Activated naive CD8-positive, alpha-beta T cell treated with anti-CD3 and anti-CD28 coated beads, Interleukin-2, amount 50 U/mL, for 16 hours (primary cell): ENCODE data around the gene PTCD1.

ENCODE experiments used
- DNase-seq: peaks from one replicate; pipeline ENCODE4 v3.0.0-alpha.2; 2020; ENCODE audit warnings: low read depth, low spot score

Gene PTCD1

DNA sequence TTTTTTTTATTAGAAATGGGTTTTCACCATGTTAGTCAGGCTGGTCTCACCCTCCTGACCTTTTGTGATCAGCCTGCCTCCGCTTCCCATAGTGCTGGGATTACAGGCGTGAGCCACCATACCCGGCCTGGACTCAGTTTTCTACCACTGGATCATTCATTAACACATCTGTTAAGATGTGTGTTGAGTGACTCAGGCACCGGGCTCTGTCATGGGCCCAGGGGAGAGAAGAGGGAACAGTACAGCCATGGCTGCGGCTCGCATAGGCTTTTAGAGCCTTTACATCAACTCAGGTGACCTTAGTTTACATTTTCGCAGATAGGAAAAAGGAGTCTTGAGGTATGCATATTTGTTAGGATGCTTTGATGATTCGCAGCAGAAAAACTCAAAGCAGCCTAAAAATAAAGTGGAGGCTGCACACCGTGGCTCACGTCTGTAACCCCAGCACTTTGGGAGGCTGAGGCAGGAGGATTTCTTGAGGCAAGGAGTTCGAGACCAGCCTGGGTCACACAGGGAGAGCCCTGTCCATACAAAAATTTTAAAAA, 67.2 kb downstream of the PTCD1 start:
- no peak for DNase-seq

DNA sequence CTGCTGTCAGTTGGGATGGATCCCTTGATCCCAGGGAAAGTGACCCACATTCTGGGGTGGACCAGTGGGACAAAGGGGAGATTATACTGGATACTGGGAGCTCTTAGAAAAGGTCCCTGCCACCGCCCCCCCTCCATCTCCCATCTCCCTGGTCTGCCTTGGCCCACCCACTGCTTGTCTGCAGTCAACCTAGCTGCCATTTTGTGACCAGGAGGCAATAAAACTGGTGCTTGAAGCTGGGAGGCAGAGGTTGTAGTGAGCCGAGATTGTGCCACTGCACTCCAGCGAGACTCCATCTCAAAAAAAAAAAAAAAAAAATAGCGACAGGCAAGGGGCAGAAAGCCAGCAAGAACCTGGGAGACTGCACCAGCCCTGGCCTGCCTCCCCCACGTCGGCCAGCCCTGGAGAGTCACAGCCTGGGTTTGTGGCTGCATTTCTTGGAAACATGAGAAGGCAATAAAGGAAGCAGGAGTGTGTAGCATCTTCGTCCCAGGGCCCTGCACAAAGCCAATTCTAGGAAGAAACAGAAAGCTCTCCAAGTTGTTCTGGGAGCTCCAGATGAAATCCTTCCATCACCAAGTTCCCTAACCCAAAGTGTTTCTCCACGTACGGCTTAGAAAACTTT, 68.7 kb downstream of the PTCD1 start:
- no peak for DNase-seq

GRCh38 chr7:99368750-99369389, 69.7 kb downstream of the PTCD1 start:
- DNase-seq = no peak
